COR-L47 (cell line): Measurements from ENCODE around the gene LRP1B.
A peak's percentile ranks its signal among the peaks of the same experiment; 100 is the strongest.

ENCODE experiments used
- DNase-seq: peaks from one replicate; lab custom pipeline; 2025; lab: John Stamatoyannopoulos, UW

LRP1B gene

GRCh38 chr2:140529706-140530105, 1601.1 kb downstream of the LRP1B start:
- DNase-seq = no peak

GRCh38 chr2:140528982-140529381, 1601.8 kb downstream of the LRP1B start:
- no peak for DNase-seq

- DNase-seq = no peak
These were observed 1604.2 kb downstream of the LRP1B start for GRCh38 chr2:140526575-140526974.

- DNase-seq = no peak
These were observed 1618.7 kb downstream of the LRP1B start for GRCh38 chr2:140512106-140512505.

GRCh38 chr2:140509765-140510164, 1621.1 kb downstream of the LRP1B start:
- DNase-seq = no peak

- DNase-seq = no peak
These were observed 1622.1 kb downstream of the LRP1B start for GRCh38 chr2:140508756-140509155.

- no peak for DNase-seq
These were observed 1624.2 kb downstream of the LRP1B start for GRCh38 chr2:140506606-140507005.

GRCh38 chr2:140504601-140505000, 1626.2 kb downstream of the LRP1B start:
- DNase-seq = no peak

GRCh38 chr2:140502951-140503630, 1627.7 kb downstream of the LRP1B start:
- no peak for DNase-seq

GRCh38 chr2:140498360-140498759, 1632.5 kb downstream of the LRP1B start:
- DNase-seq = no peak

GRCh38 chr2:140496714-140497113, 1634.1 kb downstream of the LRP1B start:
- no peak for DNase-seq

GRCh38 chr2:140491876-140492275, 1638.9 kb downstream of the LRP1B start:
- no peak for DNase-seq

- DNase-seq = no peak
These were observed 1641.6 kb downstream of the LRP1B start for GRCh38 chr2:140489193-140489592.

GRCh38 chr2:140481136-140481535, 1649.7 kb downstream of the LRP1B start:
- no peak for DNase-seq

GRCh38 chr2:140473851-140474250, 1657.0 kb downstream of the LRP1B start:
- DNase-seq = no peak

- DNase-seq = no peak
These were observed 1658.1 kb downstream of the LRP1B start for GRCh38 chr2:140472676-140473075.

- DNase-seq = no peak
These were observed 1665.5 kb downstream of the LRP1B start for GRCh38 chr2:140465301-140465700.

- DNase-seq = no peak
These were observed 1667.8 kb downstream of the LRP1B start for GRCh38 chr2:140462990-140463389.

GRCh38 chr2:140457483-140457882, 1673.3 kb downstream of the LRP1B start:
- DNase-seq = peak; percentile 32

- no peak for DNase-seq
These were observed 1675.5 kb downstream of the LRP1B start for GRCh38 chr2:140455315-140455714.

GRCh38 chr2:140454717-140455116, 1676.1 kb downstream of the LRP1B start:
- no peak for DNase-seq

- DNase-seq = no peak
These were observed 1679.5 kb downstream of the LRP1B start for GRCh38 chr2:140451324-140451723.

- DNase-seq = no peak
These were observed 1688.5 kb downstream of the LRP1B start for GRCh38 chr2:140442319-140442718.

- no peak for DNase-seq
These were observed 1690.0 kb downstream of the LRP1B start for GRCh38 chr2:140440815-140441214.
